AG10803 (cell line): ENCODE measurements around the gene PDSS2.
"Not testable (repeated sequence)": the region's sequence is repeated elsewhere in the genome, so short reads cannot be mapped to it uniquely, and the experiment has no call there.

Source experiments
- DNase-seq: peaks from one replicate; pipeline ENCODE4 v3.0.0; 2010; ENCODE audit warnings: low read depth
- H3K4me3 ChIP-seq: 2 replicates; pipeline ENCODE4 v1.5.1; 2011; ENCODE audit warnings: mild to moderate bottlenecking, low read length, control low read depth
- CTCF ChIP-seq: conservative IDR thresholded peaks from 2 replicates; pipeline ENCODE4 v1.5.1; 2011; ENCODE audit warnings: mild to moderate bottlenecking, low read length, control low read depth, inconsistent platforms

Gene PDSS2

GRCh38 chr6:107173779-107174178 is 285.6 kb downstream of the PDSS2 start:
- no peak for TF ChIP-seq CTCF
- DNase-seq = peak; percentile 6
- H3K4me3 ChIP-seq = no peak overlapping the region

GRCh38 chr6:107171513-107171912 is 287.9 kb downstream of the PDSS2 start:
- no peak for DNase-seq
- TF ChIP-seq CTCF = no peak
- no peak overlapping the region for H3K4me3 ChIP-seq

GRCh38 chr6:107164299-107164698 is 295.1 kb downstream of the PDSS2 start:
- H3K4me3 ChIP-seq, DNase-seq: not testable (repeated sequence)

GRCh38 chr6:107161521-107161920 is 297.8 kb downstream of the PDSS2 start:
- DNase-seq = no peak
- TF ChIP-seq CTCF = no peak
- no peak overlapping the region for H3K4me3 ChIP-seq

GRCh38 chr6:107156617-107157016 is 302.7 kb downstream of the PDSS2 start:
- no peak overlapping the region for H3K4me3 ChIP-seq
- no peak for TF ChIP-seq CTCF
- DNase-seq = no peak

- no peak overlapping the region for H3K4me3 ChIP-seq
- DNase-seq = no peak
- no peak for TF ChIP-seq CTCF
Observed at GRCh38 chr6:107154801-107155160, 304.6 kb downstream of the PDSS2 start.

- TF ChIP-seq CTCF = no peak
- DNase-seq = no peak
- no peak overlapping the region for H3K4me3 ChIP-seq
Observed at GRCh38 chr6:107154131-107154800, 305.1 kb downstream of the PDSS2 start.
